ENCODE results near the gene CCNL2. TPM values are rescaled to one million over a fixed set of nuclear protein-coding genes. Genes with fewer than 3 reads are reported as not detected.

The CCNL2 gene
- total and polyA plus RNA-seq, 2 of the 13 experiments (the other 11 are each of a cell fraction or from before 2014, with no cell fraction given): 105 to 340 TPM

DNA sequence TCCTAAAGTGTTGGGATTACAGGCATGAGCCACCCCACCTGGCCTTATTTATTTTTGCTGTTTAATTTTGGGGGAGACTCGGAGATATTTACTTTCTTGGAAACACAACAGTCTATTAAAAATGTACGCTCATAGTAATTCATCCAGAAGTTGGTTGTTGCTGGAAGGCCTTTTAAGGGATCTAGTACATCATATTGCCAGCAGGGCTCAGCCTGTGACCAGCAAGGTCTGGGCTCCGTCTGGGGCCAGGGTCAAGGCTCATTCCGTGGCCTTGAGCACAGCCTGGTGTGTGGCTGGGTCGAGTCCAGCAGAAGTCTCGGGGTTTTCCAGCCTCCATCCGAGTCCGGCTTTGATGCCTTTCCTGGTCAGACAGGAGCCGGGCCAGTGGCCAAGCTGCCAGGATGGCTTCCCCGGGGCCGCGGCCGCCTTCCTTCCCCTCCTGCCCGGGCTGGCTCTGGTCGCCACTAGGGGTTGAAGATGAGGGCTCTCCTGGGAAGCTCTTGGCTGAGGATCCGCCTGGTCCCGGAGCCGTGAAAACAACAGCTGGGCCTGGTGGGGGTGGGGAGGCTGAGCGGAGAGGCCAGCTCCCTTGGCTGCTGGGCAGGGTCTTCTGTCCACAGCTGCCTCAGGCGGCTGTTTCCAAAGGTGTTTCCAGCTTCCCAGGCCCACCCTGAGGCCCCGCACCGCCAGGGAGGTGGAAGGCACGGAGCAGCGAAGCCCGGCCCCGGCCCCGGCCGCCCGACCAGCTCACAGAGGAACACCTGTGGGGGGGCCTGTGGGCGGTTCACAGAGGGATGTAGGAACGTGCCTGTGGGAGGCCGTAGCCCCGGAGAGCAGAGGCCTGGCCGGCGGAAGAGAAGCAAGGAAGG, 31.2 kb upstream of the CCNL2 start (continued):
- TF ChIP-seq ZNF333 (CRISPR knock-in tag; IDR thresholded peaks at IDR 0.05; ENCODE audit: borderline replicate concordance): 0 out of 2 replicates have a peak, but pooled peaks have one; percentile 53
- peak; percentile 53; the same call in 1 of the 2 replicates for TF ChIP-seq KAT7 (CRISPR knock-in tag; IDR thresholded peaks at IDR 0.05; ENCODE audit: borderline replicate concordance)
- TF ChIP-seq TAF1 (CRISPR knock-in tag; IDR thresholded peaks at IDR 0.05): peak; percentile 58; the same call in 1 of the 2 replicates
- TF ChIP-seq, protein P1, sequence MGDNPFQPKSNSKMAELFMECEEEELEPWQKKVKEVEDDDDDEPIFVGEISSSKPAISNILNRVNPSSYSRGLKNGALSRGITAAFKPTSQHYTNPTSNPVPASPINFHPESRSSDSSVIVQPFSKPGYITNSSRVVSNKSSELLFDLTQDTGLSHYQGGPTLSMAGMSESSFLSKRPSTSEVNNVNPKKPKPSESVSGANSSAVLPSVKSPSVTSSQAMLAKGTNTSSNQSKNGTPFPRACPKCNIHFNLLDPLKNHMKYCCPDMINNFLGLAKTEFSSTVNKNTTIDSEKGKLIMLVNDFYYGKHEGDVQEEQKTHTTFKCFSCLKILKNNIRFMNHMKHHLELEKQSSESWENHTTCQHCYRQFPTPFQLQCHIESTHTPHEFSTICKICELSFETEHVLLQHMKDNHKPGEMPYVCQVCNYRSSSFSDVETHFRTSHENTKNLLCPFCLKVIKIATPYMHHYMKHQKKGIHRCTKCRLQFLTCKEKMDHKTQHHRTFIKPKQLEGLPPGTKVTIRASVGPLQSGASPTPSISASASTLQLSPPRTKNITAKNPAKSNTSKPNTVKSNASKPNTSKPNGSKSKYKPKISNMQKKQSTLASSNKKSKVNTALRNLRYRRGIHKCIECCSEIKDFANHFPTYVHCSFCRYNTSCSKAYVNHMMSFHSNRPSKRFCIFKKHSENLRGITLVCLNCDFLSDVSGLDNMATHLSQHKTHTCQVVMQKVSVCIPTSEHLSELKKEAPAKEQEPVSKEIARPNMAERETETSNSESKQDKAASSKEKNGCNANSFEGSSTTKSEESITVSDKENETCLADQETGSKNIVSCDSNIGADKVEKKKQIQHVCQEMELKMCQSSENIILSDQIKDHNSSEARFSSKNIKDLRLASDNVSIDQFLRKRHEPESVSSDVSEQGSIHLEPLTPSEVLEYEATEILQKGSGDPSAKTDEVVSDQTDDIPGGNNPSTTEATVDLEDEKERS (CRISPR knock-in tag; IDR thresholded peaks at IDR 0.05): 0 out of 2 replicates have a peak, but pooled peaks have one; percentile 16
- TF ChIP-seq POLR2G (IDR thresholded peaks at IDR 0.05; ENCODE audit: low read depth, low read length): peak; percentile 81
- no peak for TF ChIP-seq PHB2 (IDR thresholded peaks at IDR 0.05; ENCODE audit: partially characterized antibody)
- 0 out of 2 replicates have a peak, but pooled peaks have one; percentile 35 for TF ChIP-seq DR1 (CRISPR knock-in tag; IDR thresholded peaks at IDR 0.05)
- no peak for TF ChIP-seq ZNF484 (CRISPR knock-in tag; IDR thresholded peaks at IDR 0.05; ENCODE audit: borderline replicate concordance, low read depth)
- peak; percentile 28 for TF ChIP-seq ZNF547 (CRISPR knock-in tag; IDR thresholded peaks at IDR 0.05)
- no peak for TF ChIP-seq ZNF841 (CRISPR knock-in tag; IDR thresholded peaks at IDR 0.05; ENCODE audit: borderline replicate concordance)
- peak; percentile 32; the same call in 1 of the 2 replicates for TF ChIP-seq ZNF558 (CRISPR knock-in tag; IDR thresholded peaks at IDR 0.05; ENCODE audit: borderline replicate concordance)
- peak; percentile 51; the same call in 1 of the 2 replicates for TF ChIP-seq ZNF761 (CRISPR knock-in tag; conservative IDR thresholded peaks at IDR 0.05)
- TF ChIP-seq ZMAT3 (CRISPR knock-in tag; conservative IDR thresholded peaks at IDR 0.05): no peak
- peak; percentile 66 for TF ChIP-seq XRCC5 (optimal IDR thresholded peaks at IDR 0.05; ENCODE audit: low read length)
- TF ChIP-seq, protein P2, sequence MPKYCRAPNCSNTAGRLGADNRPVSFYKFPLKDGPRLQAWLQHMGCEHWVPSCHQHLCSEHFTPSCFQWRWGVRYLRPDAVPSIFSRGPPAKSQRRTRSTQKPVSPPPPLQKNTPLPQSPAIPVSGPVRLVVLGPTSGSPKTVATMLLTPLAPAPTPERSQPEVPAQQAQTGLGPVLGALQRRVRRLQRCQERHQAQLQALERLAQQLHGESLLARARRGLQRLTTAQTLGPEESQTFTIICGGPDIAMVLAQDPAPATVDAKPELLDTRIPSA (CRISPR knock-in tag; IDR thresholded peaks at IDR 0.05; ENCODE audit: borderline replicate concordance): peak; percentile 71; the same call in 1 of the 2 replicates
- TF ChIP-seq SRSF4 (IDR thresholded peaks at IDR 0.05; ENCODE audit: low read depth, low read length, poor library complexity, severe bottlenecking): no peak
- TF ChIP-seq MYNN (CRISPR knock-in tag; IDR thresholded peaks at IDR 0.05; ENCODE audit: low read depth): no peak
- TF ChIP-seq, protein P3, sequence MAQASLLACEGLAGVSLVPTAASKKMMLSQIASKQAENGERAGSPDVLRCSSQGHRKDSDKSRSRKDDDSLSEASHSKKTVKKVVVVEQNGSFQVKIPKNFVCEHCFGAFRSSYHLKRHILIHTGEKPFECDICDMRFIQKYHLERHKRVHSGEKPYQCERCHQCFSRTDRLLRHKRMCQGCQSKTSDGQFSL (CRISPR knock-in tag; IDR thresholded peaks at IDR 0.05): peak; percentile 85
- TF ChIP-seq ZSCAN25 (CRISPR knock-in tag; IDR thresholded peaks at IDR 0.05): peak; percentile 38
- 0 out of 2 replicates have a peak, but pooled peaks have one; percentile 37 for TF ChIP-seq SP2 (CRISPR knock-in tag; IDR thresholded peaks at IDR 0.05)
- TF ChIP-seq ZFX (CRISPR knock-in tag; IDR thresholded peaks at IDR 0.05; ENCODE audit: low read depth): peak; percentile 86
- no peak for TF ChIP-seq ZNF75D (CRISPR knock-in tag; IDR thresholded peaks at IDR 0.05; ENCODE audit: borderline replicate concordance)
